GM10266 (cell line): ENCODE results near the gene TNIK.
A peak's percentile ranks its signal among the peaks of the same experiment; 100 is the strongest.

Experiments used
- DNase-seq: peaks from one replicate; pipeline ENCODE4 v3.0.0; 2012; ENCODE audit errors: extremely low spot score
- TF ChIP-seq, protein P1 (sequence below): IDR thresholded peaks from 2 replicates; pipeline ENCODE4 v1.5.1; 2012; ENCODE audit warnings: mild to moderate bottlenecking, low read depth; ENCODE audit not compliant: control insufficient read depth, insufficient read depth; ENCODE audit errors: missing control alignments

The TNIK gene

DNA sequence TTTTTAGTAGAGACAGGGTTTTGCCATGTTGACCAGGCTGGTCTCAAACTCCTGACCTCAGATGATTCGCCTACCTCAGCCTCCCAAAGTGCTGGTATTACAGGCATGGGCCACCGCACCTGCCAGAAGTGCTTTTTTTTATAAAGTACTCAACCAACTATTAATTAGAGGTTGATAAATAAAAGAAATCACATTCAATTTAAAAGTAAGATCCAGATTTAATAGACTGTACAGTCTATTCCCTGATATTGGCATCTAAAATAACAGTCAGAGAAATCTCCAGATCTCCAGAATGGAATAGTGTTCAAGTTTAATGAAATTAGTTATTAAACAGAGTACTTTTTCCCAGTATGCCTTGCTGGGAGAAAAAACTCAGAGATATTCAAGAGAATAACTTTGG, 290.8 kb downstream of the TNIK start:
- TF ChIP-seq, protein P1, sequence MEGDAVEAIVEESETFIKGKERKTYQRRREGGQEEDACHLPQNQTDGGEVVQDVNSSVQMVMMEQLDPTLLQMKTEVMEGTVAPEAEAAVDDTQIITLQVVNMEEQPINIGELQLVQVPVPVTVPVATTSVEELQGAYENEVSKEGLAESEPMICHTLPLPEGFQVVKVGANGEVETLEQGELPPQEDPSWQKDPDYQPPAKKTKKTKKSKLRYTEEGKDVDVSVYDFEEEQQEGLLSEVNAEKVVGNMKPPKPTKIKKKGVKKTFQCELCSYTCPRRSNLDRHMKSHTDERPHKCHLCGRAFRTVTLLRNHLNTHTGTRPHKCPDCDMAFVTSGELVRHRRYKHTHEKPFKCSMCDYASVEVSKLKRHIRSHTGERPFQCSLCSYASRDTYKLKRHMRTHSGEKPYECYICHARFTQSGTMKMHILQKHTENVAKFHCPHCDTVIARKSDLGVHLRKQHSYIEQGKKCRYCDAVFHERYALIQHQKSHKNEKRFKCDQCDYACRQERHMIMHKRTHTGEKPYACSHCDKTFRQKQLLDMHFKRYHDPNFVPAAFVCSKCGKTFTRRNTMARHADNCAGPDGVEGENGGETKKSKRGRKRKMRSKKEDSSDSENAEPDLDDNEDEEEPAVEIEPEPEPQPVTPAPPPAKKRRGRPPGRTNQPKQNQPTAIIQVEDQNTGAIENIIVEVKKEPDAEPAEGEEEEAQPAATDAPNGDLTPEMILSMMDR: no peak
- DNase-seq: no peak

DNA sequence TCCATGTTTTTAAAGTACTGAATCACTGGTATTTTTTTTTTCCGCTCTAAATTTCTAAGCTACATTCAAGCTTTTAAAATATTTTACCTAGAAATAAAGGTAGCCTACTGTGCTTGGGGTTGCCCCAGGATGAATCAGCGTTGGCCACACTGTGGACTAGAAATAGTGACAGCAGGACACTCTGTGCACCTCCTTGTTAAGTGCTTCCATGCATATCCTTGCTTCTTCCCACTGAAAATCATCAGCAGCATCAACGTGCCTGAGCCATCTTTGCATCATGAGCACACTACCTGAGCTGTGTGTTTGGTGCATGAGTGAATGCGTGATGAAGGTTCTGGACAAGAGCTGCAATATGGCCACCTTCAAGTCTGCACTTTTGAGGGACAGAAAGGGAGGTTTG, 291.7 kb downstream of the TNIK start:
- DNase-seq: no peak
- TF ChIP-seq, protein P1: no peak

DNA sequence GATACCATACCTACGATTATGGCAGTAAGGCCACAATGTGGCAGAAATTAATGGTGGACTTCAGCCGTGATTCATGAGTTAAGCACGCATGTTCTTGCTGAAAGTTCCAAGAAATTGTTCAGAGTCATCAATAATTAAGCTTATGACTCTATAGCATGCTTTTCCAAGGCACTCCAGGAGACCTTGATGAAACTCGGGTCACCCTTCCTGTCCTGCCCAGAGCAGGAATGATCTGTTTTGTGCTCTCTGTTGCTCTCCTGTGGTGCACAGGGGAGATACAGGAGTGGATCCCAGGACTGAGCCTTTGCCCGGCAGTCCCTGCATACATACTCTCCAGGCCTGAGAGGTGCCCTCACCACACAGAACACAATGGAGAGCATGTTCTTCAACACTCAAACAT, 292.1 kb downstream of the TNIK start:
- TF ChIP-seq, protein P1: no peak
- no peak for DNase-seq

DNA sequence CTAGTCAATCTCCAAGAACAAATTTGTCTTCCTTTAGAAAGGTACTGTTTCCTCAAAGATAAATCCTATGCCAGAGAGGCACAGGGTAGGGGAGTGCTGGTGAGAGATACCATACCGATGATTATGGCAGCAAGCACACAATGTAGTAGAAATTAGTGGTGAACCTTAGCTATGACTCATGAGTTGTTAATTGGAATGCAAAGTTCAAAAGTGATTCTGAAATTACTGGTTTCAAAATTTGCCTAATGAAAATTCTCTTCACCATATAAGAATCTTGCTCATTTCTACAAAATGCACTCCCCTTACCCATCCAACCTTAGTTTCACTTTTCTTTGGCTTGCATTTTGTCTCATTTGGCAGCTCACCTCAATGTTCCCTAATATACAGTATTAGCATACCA, 294.2 kb downstream of the TNIK start:
- TF ChIP-seq, protein P1: no peak
- no peak for DNase-seq

DNA sequence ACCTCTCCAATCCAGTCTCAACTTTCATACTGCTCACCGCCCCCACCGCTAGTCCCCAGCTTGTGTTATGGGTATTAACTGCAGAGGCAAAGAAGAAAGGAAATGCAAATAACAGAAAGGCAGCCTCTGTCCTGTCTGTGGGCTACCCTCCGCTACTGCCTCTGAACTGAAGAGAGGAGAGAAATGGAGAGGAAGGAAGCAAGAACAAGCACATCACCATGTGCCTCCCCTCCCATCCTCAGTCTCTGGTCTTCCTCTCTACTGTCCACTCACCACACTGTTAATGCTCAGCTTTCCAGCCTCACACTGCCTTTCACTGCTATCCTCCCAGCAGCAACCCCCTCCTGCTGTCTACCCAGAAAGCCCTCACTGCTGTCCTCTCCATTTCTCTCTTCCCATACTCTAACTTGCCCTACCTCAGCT, 294.7 kb downstream of the TNIK start:
- no peak for DNase-seq
- TF ChIP-seq, protein P1: no peak

DNA sequence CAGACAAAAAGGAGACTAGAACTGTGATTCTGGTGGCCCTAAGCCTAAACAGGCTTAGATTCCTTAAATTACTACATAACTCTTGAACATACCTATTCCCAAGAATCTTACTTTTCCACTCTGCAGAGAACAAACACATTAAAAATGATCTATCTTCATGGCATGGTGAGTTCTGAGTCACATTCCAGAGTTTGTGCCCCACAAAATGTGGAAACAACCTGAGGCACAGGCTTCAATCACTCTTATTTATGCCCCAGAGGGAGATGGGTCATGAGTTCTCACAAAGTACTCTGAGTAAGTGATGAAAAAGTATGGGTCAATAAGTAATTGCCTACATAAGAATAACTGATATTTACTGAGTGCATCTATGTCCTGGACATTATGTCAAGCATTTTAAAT, 296.1 kb downstream of the TNIK start:
- TF ChIP-seq, protein P1: no peak
- DNase-seq: no peak

DNA sequence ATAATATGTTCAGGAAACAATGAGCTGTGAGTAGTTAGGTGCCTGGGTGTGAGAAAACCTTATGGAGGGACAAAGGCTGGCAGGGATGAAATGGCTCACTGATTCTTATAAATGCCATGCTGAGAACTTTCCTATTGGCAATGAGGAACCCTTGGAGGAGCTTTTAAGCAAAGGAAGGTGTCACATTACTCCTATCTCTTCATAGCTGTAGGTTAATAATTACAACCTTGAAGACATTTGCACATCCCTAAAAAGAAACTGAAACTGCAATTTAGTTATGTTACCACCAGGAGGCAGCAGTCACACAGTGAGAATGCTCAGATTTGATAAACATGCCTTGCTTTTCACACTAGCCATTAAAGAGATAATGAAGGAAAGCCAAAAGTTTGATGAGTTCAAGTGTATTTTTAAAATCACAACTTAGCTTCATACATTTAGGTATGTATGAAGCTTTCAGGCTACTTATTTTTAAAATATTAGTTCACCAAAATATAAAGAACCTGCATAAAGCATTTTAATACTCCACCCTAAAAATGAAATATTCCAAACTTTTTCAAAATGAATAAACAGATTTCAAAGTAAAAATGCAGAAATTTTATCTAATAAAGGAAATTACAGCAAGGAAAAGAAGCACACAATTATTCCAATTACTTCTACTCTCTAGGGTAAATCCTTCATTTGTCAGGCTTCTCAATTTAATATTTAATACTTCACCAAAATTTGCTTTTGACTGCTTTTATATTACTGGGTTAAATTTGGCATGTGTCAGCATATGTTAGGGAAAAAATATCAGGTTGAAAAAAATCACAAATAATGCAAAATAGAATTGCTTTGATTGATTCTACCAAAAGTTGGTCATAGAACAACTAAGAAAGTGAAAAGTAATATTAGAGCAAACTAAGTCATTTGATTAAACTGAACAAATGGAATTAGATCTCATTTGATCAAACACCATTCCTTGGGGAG, 296.8 kb downstream of the TNIK start:
- peak; percentile 61 for DNase-seq
- TF ChIP-seq, protein P1: peak; percentile 83
